Activated naive CD8-positive, alpha-beta T cell treated with anti-CD3 and anti-CD28 coated beads, Interleukin-2, amount 10 ng/mL, durations not matched to agents 7 days and 5 days (primary cell): ENCODE data around the gene KBTBD4. TPM values are rescaled to one million over a fixed set of nuclear protein-coding genes. Genes with fewer than 3 reads are reported as not detected.

ENCODE experiments used
- ATAC-seq: fragments of 150-1000 bp; cut with Tn5 transposase; one replicate; pipeline ENCODE4 v1.10.0; 2021; ENCODE audit warnings: low read depth, moderate library complexity
- POLR2A ChIA-PET: fragments of 350-600 bp; sonication (Branson Sonifier 250); formaldehyde crosslinking; loops from one replicate; lab custom pipeline; 2021; ENCODE audit warnings: antibody characterized with exemption; lab: Charles Lee
- DNase-seq: peaks from one replicate; pipeline ENCODE4 v3.0.0; 2021
- H3K27ac Mint-ChIP-seq: one replicate; pipeline ENCODE4 v1.8.0; 2022; ENCODE audit warnings: mild to moderate bottlenecking, mixed read lengths
- H3K27me3 Mint-ChIP-seq: one replicate; pipeline ENCODE4 v1.8.0; 2022; ENCODE audit warnings: mild to moderate bottlenecking, moderate library complexity, mixed read lengths
- H3K36me3 Mint-ChIP-seq: one replicate; pipeline ENCODE4 v1.8.0; 2021; ENCODE audit warnings: mild to moderate bottlenecking, mixed read lengths
- H3K4me1 Mint-ChIP-seq: one replicate; pipeline ENCODE4 v1.8.0; 2021; ENCODE audit warnings: mixed read lengths
- H3K4me3 Mint-ChIP-seq: one replicate; pipeline ENCODE4 v1.8.0; 2022; ENCODE audit warnings: mild to moderate bottlenecking, moderate library complexity, mixed read lengths
- H3K9me3 Mint-ChIP-seq: one replicate; pipeline ENCODE4 v1.8.0; 2021; ENCODE audit warnings: mixed read lengths
- total RNA-seq, 2 experiments: library from RNA; stranded (reverse); gene quantifications; one replicate each; pipeline ENCODE4 v1.2.3, GENCODE V29; 2021

Gene KBTBD4
- total RNA-seq, 2 experiments from 2014 or later: 18.8 to 19.0 TPM

DNA sequence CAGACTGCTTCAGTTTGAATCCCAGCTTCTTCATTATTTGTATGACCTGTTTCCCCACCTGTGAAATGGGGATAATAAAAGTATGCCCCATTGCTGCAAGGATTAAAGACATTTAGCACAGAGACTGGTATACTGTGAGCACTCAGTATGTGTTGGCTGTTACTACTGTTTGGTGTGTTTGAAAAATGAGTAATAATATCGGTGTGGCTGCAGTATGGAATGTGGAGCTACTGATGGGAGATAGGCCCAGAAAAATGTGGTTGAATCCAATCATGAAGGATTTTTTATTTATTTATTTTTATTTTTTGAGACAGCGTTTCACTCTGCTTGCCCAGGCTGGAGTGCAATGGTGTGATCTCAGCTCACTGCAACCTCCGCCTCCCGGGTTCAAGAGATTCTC is 24.5 kb upstream of the KBTBD4 start:
- Mint-ChIP-seq H3K36me3 (peaks cover 5% of the 10 kb centered on the region), H3K27me3 (peaks cover 4% of the 10 kb centered on the region), H3K4me1 (no peaks in the 10 kb centered on the region), H3K9me3 (no peaks in the 10 kb centered on the region), H3K4me3 (no peak overlapping the region), H3K27ac (no peak overlapping the region)
- ATAC-seq (no peak), DNase-seq (no peak)
- POLR2A ChIA-PET: no interaction called here

DNA sequence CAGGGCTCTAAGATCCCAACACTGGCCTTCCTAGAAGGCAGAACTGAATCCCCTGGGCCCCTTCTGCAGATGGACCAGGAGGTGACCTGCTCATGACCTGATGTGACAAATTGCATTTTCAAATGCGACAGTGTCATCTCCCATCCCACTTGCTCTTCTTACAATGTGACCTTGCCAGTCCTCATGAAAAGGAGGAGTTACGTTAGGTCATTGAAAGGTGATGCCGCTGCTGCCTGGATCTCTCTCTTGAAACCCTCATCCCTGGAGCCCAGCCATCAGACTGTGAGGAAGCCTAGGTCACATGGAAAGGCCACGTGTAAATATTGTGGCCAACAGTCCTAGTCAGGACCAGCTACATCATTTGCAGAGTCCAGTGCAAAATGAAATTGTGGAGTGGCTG is 21.1 kb upstream of the KBTBD4 start:
- Mint-ChIP-seq H3K4me3 (no peak overlapping the region), H3K4me1 (no peaks in the 10 kb centered on the region), H3K9me3 (no peaks in the 10 kb centered on the region), H3K36me3 (no peaks in the 10 kb centered on the region), H3K27me3 (peaks cover 18% of the 10 kb centered on the region), H3K27ac (no peak overlapping the region)
- POLR2A ChIA-PET: interaction anchor here (0.7 kb wide), 1 partner anchor 131 kb away, joined by 3 read pairs; no protein-coding TSS in a partner anchor
- ATAC-seq (no peak), DNase-seq (peak; percentile 6)

DNA sequence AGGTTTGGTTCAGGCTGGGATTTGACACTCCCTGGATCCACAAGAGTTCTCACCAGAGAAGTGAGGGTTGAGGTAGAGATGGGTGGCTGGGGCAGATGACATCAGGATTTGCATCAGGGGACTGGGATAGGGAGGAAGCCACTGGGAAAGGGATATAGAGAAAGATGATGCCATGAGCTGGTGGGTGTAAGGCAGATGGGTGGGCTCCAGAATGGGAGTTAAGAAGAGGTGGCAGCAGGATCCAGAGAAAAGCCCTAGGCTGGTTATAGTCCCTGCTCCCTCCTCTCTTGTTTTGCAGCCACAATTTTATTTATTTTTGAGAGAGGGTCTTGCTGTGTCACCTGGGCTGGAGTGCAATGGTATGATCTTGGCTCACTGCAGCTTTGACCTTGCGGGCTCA is 17.2 kb upstream of the KBTBD4 start:
- H3K4me3 Mint-ChIP-seq: no peak overlapping the region
- peaks cover 13% of the 10 kb centered on the region for H3K4me1 Mint-ChIP-seq
- H3K9me3 Mint-ChIP-seq: no peaks in the 10 kb centered on the region
- no peaks in the 10 kb centered on the region for H3K36me3 Mint-ChIP-seq
- no peak overlapping the region for H3K27ac Mint-ChIP-seq
- DNase-seq (peak; percentile 2), ATAC-seq (no peak)
- H3K27me3 Mint-ChIP-seq: peaks cover 44% of the 10 kb centered on the region
- POLR2A ChIA-PET: no interaction called here

DNA sequence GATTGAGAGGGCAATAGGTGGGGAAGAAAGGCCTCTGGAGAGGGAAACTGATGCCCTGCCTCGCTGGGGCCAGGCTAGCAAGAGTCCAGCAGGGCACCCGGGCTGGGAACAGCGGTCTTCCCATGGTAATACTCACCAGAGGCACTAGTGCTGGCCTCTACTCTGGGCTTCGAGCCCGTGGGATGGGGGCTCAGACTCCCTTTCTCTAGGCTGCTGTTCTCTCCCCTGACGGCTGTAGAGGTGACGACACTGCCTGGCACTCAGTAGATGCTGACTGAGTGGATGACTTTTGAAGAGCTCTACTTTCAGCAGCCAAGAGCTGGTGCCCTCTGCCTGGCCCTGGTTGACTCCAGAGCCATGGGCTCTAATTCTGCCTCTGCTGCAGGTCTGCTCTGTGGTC is 16.3 kb upstream of the KBTBD4 start:
- POLR2A ChIA-PET: no interaction called here
- peak; percentile 23 for DNase-seq
- peak; percentile 17 for ATAC-seq
- Mint-ChIP-seq H3K4me3 (no peak overlapping the region), H3K36me3 (no peaks in the 10 kb centered on the region), H3K27ac (no peak overlapping the region), H3K27me3 (peaks cover 44% of the 10 kb centered on the region), H3K4me1 (peaks cover 13% of the 10 kb centered on the region), H3K9me3 (no peaks in the 10 kb centered on the region)

DNA sequence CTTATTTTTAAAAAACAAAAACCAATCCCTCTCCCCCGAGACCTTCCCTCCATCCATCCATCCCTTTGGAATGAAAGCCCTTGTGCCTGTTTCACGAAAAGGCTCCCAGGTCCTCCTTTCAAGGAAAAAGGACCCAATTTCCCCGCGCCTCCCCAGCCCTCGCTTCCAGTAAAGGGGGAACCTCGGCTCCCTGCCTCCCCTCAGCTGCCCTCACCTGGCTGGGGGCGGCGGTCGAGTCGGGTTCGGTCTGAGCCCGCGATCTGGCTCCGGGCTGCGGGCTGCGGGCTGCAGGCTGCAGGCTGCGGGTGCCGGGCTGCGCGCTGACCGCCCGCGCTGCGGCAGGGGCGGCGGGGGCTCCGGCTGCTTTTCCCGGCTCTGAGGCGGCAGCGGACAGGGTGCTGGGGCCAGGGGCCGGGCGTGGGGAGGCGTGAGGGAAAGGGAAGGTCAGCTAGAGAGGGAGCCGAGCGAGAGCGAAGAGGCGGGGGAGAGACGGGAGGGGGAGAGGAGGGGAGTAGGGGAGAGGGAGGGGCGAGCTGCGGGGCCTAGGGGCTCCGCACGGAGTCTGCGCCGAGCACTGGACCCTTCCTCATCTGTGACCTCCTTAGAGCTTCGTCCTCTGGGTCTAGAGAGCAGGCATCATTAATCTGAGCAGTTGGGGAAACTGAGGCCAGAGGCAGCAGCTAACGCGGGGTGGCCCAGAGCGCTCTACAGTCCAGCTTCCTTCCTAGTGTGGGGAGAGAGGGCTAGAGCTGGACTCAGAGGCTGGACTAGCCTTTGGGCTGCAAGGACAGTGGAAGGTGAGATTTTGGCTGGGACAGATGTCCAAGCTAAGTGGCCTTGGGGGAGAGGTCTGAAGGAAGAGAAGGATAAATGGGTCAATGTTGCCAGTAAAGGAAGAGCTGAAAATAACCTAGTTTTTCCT is 15.4 kb upstream of the KBTBD4 start, which contains the start of gene C1QTNF4:
C1QTNF4 (minus strand) TSS at position 478 of the 922 bp plus-strand sequence. CDS start 3,601 bp downstream, outside the sequence.
- Mint-ChIP-seq H3K27me3 (peaks cover 44% of the 10 kb centered on the region), H3K27ac (no peak within 1 kb of the TSS), H3K9me3 (no peaks in the 10 kb centered on the region), H3K4me1 (peaks cover 13% of the 10 kb centered on the region), H3K4me3 (peak within 1 kb of the TSS; percentile 37), H3K36me3 (no peaks in the 10 kb centered on the region)
- POLR2A ChIA-PET: interaction anchor here (0.7 kb wide), 1 partner anchor 9 kb away, joined by 5 read pairs; no protein-coding TSS in a partner anchor
- DNase-seq (peak; percentile 32), ATAC-seq (no peak)

DNA sequence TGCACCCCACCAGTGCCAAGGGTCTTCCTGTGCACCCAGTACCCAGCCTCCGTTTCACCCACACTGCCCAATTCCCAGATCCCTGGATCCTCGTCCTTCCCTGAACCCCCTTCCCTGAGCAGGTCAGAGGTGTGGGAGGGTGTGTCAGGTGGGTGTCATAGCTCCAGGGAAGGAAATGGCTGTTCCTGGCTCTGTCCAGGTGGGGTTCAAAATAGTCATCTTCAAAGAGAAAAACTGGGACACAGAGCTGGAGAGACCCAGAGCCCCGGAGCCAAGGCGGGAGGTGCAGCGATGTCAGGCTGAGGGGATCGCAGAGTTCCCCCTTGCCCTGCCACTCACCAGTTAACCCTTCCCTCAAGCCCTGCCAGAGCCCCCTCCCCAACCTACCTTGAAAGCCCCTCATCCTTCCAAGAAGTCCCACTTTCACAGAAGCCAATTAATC is 14.7 kb upstream of the KBTBD4 start:
- H3K9me3 Mint-ChIP-seq: no peaks in the 10 kb centered on the region
- peaks cover 13% of the 10 kb centered on the region for H3K4me1 Mint-ChIP-seq
- no peak overlapping the region for H3K27ac Mint-ChIP-seq
- H3K27me3 Mint-ChIP-seq: peaks cover 40% of the 10 kb centered on the region
- POLR2A ChIA-PET: interaction anchor here (0.7 kb wide), 1 partner anchor 8 kb away, joined by 5 read pairs; no protein-coding TSS in a partner anchor
- peak overlapping the region; percentile 37 for H3K4me3 Mint-ChIP-seq
- no peaks in the 10 kb centered on the region for H3K36me3 Mint-ChIP-seq
- ATAC-seq (no peak), DNase-seq (no peak)

DNA sequence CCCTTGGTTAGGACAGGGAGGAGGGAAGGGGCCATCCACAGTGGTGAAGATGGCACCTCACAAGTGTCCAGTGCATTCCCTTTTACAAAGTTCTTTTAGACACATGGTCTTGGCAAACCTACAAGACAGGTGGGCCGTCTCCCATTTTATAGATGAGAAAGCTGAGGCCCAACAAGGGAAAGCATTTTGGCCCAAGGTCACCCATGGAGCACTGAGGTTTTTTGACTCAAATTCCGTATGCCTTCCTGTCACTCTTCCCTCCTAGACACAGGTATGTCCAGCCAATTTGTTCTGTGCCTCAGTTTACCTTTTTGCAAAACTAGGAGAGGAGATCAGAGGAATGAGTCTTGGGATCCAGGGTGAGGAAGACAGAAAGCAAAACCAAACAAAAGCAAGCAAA is 14.2 kb upstream of the KBTBD4 start:
- Mint-ChIP-seq H3K27ac (no peak overlapping the region), H3K4me1 (peaks cover 16% of the 10 kb centered on the region), H3K27me3 (peaks cover 40% of the 10 kb centered on the region), H3K9me3 (no peaks in the 10 kb centered on the region), H3K4me3 (no peak overlapping the region), H3K36me3 (no peaks in the 10 kb centered on the region)
- POLR2A ChIA-PET: interaction anchor here (0.6 kb wide), 1 partner anchor 238 kb away, joined by 3 read pairs; no protein-coding TSS in a partner anchor
- no peak for DNase-seq
- ATAC-seq: no peak

DNA sequence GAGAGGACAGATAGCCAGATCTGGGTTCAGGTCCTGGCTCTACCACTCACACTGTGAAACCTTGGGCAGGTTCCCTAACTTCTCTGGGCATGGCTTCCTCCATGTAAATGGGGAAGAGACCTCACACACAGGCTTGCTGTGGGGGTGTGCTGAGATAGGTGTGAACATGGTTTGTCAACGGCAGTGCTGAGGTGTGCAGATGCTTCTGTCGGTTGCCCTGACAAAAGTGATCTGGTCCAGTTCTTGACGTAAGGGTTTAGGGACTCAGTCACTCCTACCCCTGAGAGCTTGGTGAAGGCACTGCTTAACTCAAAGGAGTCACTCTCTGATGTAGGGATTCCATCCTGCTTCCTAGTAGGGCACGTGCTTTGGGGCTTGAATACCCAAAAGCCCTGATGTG is 13.5 kb upstream of the KBTBD4 start:
- Mint-ChIP-seq H3K4me1 (peaks cover 18% of the 10 kb centered on the region), H3K4me3 (peak overlapping the region; percentile 23), H3K27ac (peak overlapping the region; percentile 46), H3K36me3 (no peaks in the 10 kb centered on the region), H3K9me3 (no peaks in the 10 kb centered on the region), H3K27me3 (peaks cover 40% of the 10 kb centered on the region)
- DNase-seq: no peak
- ATAC-seq: peak; percentile 5
- POLR2A ChIA-PET: interaction anchor here (0.6 to 1.3 kb wide), 3 partner anchors 14 to 239 kb away, joined by 3 to 6 read pairs (median 6); partner anchors contain the start of genes KBTBD4, NDUFS3 and PTPMT1

DNA sequence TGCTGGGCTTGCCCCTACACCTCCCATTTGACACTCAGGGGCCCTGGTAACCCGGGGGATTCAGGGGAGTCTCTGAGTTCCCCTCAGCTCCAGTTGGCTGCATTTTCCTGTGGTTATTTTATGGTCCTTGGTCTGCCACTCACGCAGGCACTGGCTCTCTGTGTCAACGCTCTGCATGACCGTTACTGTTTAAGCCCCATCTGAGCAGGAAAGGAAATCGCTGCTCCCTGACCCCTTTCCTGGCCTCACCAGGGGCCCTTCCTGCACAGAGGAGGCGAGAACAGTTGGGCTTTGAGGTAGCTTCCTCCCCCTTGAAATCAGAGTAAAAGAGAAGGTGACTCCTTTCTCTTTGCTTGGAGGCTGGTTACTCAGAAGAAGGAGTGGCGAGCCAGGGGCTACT is 13.0 kb upstream of the KBTBD4 start:
- peak overlapping the region; percentile 23 for H3K4me3 Mint-ChIP-seq
- H3K27me3 Mint-ChIP-seq: peaks cover 39% of the 10 kb centered on the region
- H3K4me1 Mint-ChIP-seq: peaks cover 18% of the 10 kb centered on the region
- H3K9me3 Mint-ChIP-seq: no peaks in the 10 kb centered on the region
- H3K36me3 Mint-ChIP-seq: no peaks in the 10 kb centered on the region
- ATAC-seq (peak; percentile 53), DNase-seq (no peak)
- peak overlapping the region; percentile 46 for H3K27ac Mint-ChIP-seq
- POLR2A ChIA-PET: interaction anchor here (1.2 to 1.3 kb wide), 2 partner anchors 13 to 26 kb away, joined by 6 read pairs; partner anchors contain the start of genes KBTBD4, NDUFS3 and PTPMT1

DNA sequence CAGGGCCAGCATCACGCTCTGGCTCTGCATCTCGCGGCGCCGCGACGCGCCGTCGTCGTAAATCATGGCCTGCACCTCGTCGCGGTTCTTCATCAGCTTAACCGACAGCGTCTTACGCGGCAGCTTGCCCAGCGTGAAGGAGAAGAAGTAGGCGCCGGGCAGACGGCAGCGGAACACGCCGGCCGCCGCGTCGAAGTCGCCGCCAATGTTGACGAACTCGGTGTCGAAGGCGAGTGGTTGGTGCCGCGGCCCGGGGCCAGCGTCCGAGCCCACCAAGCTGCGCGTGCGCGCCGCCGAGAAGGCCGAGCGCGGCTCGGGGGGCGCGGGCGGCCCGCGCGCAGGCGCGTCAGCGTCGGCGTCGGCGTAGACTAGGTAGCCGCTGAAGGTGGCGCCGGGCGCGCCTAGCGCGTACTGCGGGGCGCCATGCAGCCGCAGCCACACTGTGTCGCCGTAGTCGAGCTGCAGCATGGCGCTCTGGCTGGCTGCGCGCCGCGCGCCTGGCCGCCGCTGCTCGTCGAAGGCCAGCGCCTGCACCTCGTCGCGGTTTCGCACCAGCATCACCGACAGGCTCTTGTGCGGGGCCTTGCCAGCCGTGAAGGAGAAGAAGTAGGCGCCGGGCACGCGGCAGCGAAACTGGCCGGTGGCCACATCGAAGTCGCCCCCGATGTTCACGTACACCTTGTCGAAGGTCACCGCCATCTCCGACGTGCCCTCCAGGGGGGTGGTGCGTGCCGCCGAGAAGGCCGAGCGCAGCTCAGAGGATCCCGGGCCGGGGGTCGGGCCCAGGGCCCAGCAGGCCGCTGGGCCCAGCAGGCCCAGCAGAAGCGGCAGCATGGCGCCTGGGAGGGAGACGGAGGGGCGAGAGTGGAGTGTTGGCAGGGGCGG is 11.4 kb upstream of the KBTBD4 start:
- H3K4me1 Mint-ChIP-seq: peaks cover 23% of the 10 kb centered on the region
- no peak overlapping the region for H3K4me3 Mint-ChIP-seq
- POLR2A ChIA-PET: no interaction called here
- no peaks in the 10 kb centered on the region for H3K36me3 Mint-ChIP-seq
- H3K27ac Mint-ChIP-seq: no peak overlapping the region
- ATAC-seq: no peak
- H3K9me3 Mint-ChIP-seq: no peaks in the 10 kb centered on the region
- no peak for DNase-seq
- H3K27me3 Mint-ChIP-seq: peaks cover 28% of the 10 kb centered on the region

DNA sequence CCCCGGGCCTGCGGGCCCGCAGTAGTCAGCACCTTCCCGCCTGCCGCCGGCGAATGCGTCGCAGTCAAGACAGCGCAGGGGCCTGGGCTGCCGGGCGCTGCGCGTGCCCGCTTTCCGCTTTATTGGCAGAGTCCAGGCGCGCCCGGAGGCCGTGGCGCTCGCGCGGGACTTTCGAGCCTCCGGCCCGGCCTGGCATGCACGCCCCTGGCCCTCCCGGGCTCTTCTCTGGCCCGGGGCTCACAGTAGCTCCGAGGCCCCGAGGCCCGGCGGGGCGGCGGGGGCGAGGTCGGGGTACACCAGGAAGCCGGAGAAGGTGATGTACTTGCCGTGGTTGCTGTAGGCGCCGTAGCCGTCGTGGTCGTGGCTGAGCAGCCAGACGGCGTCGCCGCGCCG is 10.8 kb upstream of the KBTBD4 start:
- POLR2A ChIA-PET: no interaction called here
- Mint-ChIP-seq H3K36me3 (peaks cover under 1% of the 10 kb centered on the region), H3K4me1 (peaks cover 23% of the 10 kb centered on the region), H3K27ac (no peak overlapping the region), H3K9me3 (no peaks in the 10 kb centered on the region), H3K4me3 (no peak overlapping the region), H3K27me3 (peaks cover 23% of the 10 kb centered on the region)
- no peak for ATAC-seq
- DNase-seq: no peak

DNA sequence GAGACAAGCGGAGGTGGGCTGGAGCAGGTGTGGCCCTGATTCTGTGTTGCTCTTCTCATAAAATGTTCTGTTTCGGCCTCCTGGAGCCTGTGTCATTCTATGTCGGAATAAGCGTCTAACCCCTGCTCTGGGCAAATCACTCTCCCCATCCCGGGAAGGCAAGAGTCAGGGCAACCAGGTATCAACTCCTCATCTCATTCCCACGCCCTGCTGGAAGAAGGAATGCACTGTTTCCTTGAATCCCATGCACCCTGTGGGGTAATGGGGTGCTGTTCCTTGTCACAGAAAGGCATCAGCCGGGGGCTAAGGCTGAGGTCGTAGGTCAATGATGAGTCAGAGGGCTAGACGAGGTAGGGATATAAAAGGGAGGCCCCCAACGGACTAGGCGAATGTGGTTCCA is 10.3 kb upstream of the KBTBD4 start:
- peaks cover 20% of the 10 kb centered on the region for H3K27me3 Mint-ChIP-seq
- H3K4me1 Mint-ChIP-seq: peaks cover 23% of the 10 kb centered on the region
- peaks cover 4% of the 10 kb centered on the region for H3K36me3 Mint-ChIP-seq
- no peaks in the 10 kb centered on the region for H3K9me3 Mint-ChIP-seq
- H3K4me3 Mint-ChIP-seq: no peak overlapping the region
- H3K27ac Mint-ChIP-seq: no peak overlapping the region
- DNase-seq (no peak), ATAC-seq (no peak)
- POLR2A ChIA-PET: no interaction called here
